ACHN (cell line): Measurements from ENCODE around the gene SAFB2.
"Not testable (repeated sequence)": the region's sequence is repeated elsewhere in the genome, so short reads cannot be mapped to it uniquely, and the experiment has no call there.

Source experiments
- DNase-seq: peaks from one replicate; pipeline ENCODE4 v3.0.0-alpha.2; 2015
- in situ Hi-C: cut with HindIII; loops from 2 replicates; pipeline ENCODE4 v1.10.0; 2017; ENCODE audit warnings: low sequenced_read_pairs, low pct_ligation_motif_present, low pct_unique_long_range_greater_than_20kb

SAFB2 gene

GRCh38 chr19:5615756-5616327, 6.7 kb downstream of the SAFB2 start:
- DNase-seq = no peak
- in situ Hi-C loops = no loop called here

- in situ Hi-C loops = no loop called here
- no peak for DNase-seq
These were observed 9.4 kb downstream of the SAFB2 start for GRCh38 chr19:5612891-5613865.

DNA sequence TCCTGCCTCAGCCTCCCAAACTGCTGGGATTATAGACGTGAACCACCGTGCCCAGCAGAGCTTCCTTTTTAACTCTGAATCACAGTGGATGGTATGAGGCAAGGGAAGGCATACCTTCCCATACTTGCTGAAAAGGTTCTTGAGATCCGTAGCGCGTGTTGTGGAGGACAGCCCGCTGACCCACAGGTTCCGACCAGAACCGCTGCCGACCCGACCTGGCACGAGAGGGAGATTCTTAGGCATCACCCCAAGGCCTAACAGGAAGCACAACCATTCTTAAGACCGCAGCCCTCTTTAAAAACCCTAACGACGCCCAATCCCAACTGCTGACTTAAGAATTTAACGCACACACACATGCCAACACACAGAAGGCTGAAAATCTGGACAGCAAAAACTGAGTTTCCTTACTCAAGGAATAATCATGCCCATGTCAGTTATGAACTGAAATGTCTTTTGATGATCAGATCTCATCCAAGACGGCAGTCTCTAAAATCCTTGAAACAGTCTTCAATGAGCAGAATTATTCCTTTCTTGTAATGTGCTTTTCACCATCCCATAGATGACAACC, 12.6 kb downstream of the SAFB2 start:
- in situ Hi-C loops = no loop called here

DNA sequence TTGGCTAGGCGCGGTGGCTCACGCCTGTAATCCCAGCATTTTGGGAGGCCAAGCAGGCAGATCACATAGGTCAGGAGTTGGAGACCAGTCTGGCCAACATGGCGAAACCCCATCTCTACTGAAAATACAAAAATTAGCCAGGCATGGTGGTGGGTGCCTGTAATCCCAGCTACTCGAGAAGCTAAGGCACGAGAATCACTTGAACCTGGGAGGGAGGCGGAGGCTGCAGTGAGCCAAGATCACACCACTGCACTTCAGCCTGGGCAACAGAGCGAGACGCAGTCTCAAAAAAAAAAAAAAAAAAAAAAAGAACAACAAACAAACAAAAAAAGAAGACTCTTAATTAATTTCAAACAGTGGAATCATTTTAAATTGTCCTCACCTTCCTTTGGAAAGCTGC, 13.8 kb downstream of the SAFB2 start:
- in situ Hi-C loops, DNase-seq: not testable (repeated sequence)

More for the DNA sequence above, 12.6 kb downstream of the SAFB2 start:
- DNase-seq = no peak

DNA sequence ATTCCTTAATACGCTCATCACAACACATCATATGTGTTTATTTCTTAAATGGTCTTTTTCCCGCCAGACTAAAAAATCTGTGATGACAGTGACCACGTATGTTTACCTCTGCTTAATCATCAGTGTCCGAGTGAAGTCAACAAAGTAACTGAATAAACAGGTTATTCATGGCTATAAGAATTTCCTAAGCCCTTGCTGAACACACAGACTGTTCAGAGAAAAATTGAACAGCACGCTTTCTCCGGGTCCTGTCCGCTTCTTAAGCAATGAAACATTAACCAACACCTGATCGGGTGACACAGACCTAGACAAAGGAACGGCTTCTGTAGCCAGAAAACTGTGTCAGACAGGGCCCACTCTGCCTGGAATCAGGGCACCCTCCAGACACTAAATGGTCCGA, 14.3 kb downstream of the SAFB2 start:
- DNase-seq = no peak
- in situ Hi-C loops = no loop called here

- in situ Hi-C loops = no loop called here
These were observed 15.0 kb downstream of the SAFB2 start for GRCh38 chr19:5607318-5608275.

DNA sequence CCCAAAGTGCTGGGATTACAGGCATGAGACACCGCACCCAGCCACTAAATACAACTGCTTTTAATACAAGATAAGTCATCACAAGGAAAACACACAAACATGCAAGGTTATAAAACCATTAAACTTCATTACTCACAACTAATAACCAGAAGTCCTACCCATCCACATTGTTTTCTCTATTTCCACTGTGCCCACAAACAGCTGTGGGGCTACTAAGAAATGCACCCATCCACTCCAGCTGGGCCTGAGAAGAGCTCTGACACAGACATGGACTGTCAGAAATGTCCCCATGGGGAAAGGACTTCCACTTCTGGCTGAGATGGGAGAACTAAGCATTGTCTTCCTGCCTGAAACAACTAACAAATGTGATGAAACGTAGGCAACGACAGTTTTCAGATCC, 17.2 kb downstream of the SAFB2 start:
- in situ Hi-C loops = no loop called here
- DNase-seq = no peak

More at GRCh38 chr19:5607318-5608275, 15.0 kb downstream of the SAFB2 start:
- DNase-seq = no peak

GRCh38 chr19:5603626-5604025, 18.9 kb downstream of the SAFB2 start:
- DNase-seq = no peak
- in situ Hi-C loops = no loop called here

GRCh38 chr19:5600797-5601196, 21.8 kb downstream of the SAFB2 start:
- no peak for DNase-seq
- in situ Hi-C loops = no loop called here

GRCh38 chr19:5595745-5596144, 26.8 kb downstream of the SAFB2 start:
- in situ Hi-C loops = no loop called here
- DNase-seq = no peak

GRCh38 chr19:5595129-5595528, 27.4 kb downstream of the SAFB2 start:
- no peak for DNase-seq
- in situ Hi-C loops = no loop called here

DNA sequence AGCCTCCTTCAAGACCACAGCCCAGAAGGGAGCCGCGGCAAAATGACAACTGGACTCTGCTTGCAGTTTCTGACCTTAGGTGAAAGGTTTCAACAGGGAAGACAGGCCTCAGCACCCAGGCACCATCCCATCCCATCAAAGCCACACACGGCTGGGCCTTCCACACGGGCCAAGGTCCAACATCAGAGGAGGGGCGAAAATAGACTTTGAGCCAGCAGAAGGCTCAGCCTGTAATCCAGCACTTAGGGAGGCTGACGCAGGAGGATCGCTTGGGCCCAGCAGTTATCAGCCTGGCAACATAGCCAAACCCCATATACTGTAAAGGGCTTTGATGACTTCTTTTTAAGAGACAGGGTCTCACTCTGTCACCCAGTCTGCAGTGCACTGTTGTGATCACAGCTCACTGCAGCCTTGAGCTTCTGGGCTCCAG, 28.0 kb downstream of the SAFB2 start:
- no peak for DNase-seq
- in situ Hi-C loops = no loop called here

DNA sequence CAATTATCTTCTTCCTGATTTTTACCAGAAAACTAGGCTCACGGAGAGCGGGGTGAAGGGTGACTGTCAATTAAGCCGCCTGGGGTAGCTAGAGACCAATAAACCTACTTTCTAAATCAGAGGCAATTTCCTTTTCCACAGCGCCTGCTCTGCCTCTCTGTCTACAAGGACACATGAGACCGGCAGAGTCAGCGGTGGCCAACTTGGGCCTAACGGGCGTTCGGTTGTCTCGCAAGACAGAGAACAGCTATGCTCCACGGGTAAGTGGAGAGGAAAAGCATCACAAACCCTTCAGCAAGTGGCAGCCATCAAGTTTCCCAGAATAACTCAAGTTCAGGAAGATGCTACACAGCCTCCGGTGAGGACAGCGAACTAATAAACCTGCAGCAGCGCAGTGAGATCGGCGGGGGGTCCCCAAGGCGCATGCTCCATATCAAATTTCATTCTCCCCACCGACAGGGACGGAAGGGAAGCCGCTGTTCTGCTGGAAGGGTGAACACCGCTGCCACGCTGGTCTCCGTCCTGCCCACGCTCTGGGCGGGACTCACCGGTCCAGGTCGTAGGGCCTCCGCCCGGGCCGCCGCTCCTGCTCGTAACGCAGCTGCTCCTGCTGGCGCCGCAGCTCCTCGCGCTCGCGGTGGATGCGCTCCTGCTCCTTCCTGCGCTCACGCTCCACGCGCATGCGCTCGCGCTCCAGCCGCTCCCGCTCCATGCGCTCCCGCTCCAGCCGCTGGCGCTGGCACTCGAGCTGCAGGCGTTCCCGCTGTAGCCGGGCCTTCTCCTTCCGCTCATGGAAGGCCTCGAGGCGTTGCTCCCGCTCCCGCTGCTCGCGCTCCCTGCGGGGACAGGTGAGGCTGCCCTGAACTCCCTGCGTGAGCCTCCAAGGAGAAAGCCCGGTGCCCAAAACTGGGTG, 29.0 kb downstream of the SAFB2 start:
- in situ Hi-C loops = no loop called here
- no peak for DNase-seq

DNA sequence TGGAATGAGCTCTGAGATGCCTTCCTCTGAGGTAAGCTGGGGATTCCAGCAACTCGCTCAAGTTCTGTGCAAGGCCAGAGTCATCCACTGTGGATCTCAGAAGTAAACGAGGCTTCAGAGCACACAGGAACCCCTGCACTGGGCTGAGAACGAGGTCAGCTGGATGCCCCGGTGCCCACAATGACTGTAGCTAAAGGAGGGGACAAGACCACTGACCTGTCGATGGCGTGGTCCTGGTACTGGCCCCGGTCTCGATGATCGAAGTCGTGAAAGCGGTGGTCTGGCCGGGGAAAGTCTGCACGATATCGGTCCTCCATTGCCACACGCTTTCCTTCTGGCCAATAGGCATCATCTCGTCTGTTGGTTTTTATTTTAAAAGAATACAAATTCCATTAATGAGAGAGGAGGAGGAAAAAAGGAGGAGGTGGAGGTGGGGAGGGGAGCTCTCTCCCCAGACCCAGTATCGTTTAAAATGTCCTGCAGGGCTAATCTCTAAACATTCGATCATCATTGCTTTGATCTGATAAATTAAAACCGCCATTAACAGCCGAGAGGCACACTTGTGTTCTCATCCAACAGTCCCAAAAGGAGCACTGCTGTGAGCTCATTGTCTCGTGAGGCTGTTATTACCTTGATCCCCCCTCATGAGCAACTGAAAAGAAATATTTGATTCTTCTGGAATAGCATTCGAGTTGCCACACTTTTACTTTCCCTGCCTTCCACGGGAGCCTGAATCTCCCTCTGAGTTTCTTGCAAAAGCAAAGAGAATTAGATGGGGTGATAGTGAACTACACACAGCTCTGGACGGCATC, 29.8 kb downstream of the SAFB2 start:
- DNase-seq = no peak
- in situ Hi-C loops = no loop called here

DNA sequence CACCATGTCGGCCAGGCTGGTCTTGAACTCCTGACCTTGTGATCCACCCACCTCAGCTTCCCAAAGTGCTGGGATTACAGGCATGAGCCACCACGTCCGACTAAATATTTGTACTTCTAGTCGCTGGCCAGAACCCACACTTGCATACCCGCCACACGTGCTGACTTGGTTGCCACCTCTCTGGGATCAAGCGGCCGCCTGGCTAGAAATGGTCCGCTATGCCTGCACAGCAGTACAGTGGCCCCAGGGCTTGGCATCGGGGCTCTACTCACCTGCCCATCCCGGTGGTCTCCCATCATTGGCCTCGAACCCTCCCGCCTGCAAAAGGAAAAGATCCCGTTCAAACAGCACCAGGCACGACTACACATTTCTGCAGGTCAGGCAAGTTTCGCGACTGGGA, 31.1 kb downstream of the SAFB2 start:
- in situ Hi-C loops = no loop called here
- no peak for DNase-seq

GRCh38 chr19:5590865-5591154, 31.8 kb downstream of the SAFB2 start:
- in situ Hi-C loops = no loop called here

More at GRCh38 chr19:5590865-5591154, 31.8 kb downstream of the SAFB2 start:
- no peak for DNase-seq
